ENCODE data around the gene GUK1. TPM values are rescaled to one million over a fixed set of nuclear protein-coding genes. Genes with fewer than 3 reads are reported as not detected.

Gene GUK1
- total RNA-seq, 2 experiments from 2014 or later = 375 to 376 TPM

DNA sequence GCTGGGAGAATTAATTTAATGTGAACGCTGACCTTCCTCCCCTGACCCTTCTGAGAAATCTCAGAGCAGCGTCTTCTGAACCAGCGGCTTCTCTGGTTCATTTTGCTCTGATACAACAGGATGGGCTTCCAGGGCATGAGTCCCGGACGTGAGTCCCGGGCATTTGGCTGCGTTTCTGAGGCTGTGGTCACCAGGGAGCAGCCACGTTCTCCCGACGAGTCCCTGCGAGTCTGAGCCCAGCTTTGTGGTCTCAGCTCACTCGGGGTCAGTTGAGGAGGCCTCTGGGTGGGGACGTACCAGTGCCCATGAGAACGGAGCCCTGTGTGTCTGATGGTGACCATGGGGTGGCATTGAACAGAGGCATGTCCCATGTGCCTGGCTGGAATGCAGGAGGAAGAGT, 50.1 kb downstream of the GUK1 start:
- POLR2A ChIA-PET = no interaction called here
- CTCF ChIA-PET = interaction anchor here (0.8 kb wide), 1 partner anchor 10 kb away, joined by 3 read pairs; no protein-coding TSS in a partner anchor
- ATAC-seq (no peak), DNase-seq (no peak)
- H3K9me3 Mint-ChIP-seq = no peaks in the 10 kb centered on the region
- no peak overlapping the region for H3K4me3 Mint-ChIP-seq
- H3K27me3 Mint-ChIP-seq = no peaks in the 10 kb centered on the region
- intact Hi-C loops (cut with micrococcal nuclease) = no loop called here
- no peak overlapping the region for H3K27ac Mint-ChIP-seq
- TF ChIP-seq, protein P1, sequence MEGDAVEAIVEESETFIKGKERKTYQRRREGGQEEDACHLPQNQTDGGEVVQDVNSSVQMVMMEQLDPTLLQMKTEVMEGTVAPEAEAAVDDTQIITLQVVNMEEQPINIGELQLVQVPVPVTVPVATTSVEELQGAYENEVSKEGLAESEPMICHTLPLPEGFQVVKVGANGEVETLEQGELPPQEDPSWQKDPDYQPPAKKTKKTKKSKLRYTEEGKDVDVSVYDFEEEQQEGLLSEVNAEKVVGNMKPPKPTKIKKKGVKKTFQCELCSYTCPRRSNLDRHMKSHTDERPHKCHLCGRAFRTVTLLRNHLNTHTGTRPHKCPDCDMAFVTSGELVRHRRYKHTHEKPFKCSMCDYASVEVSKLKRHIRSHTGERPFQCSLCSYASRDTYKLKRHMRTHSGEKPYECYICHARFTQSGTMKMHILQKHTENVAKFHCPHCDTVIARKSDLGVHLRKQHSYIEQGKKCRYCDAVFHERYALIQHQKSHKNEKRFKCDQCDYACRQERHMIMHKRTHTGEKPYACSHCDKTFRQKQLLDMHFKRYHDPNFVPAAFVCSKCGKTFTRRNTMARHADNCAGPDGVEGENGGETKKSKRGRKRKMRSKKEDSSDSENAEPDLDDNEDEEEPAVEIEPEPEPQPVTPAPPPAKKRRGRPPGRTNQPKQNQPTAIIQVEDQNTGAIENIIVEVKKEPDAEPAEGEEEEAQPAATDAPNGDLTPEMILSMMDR (IDR thresholded peaks at IDR 0.05) = no peak
- peaks cover 13% of the 10 kb centered on the region for H3K4me1 Mint-ChIP-seq (ENCODE audit: low read depth)
- H3K36me3 Mint-ChIP-seq (ENCODE audit: low read depth) = no peaks in the 10 kb centered on the region

DNA sequence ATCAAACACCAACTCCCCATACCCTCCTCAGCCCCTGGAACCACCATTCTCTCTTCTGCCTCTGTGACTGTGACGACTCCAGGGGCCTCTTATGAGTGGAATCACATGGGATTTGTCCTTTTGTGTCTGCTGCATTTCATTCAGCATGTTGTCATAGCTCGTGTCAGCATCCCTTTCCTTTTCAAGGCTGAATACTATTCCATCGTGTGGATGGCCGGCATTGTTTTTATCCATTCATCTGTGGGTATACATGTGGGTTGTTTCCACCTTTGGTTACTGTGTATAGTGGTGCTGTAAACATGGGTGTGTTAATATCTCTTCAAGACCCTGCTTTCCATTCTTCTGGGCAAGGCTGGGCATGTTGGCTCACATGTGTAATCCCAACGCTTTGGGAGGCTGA, 50.7 kb downstream of the GUK1 start:
- H3K27ac Mint-ChIP-seq = no peak overlapping the region
- TF ChIP-seq, protein P1 (IDR thresholded peaks at IDR 0.05) = no peak
- H3K4me1 Mint-ChIP-seq (ENCODE audit: low read depth) = peaks cover 8% of the 10 kb centered on the region
- no peaks in the 10 kb centered on the region for H3K36me3 Mint-ChIP-seq (ENCODE audit: low read depth)
- no peak for ATAC-seq
- ChIA-PET POLR2A (no interaction called here), CTCF (no interaction called here)
- H3K9me3 Mint-ChIP-seq = no peaks in the 10 kb centered on the region
- H3K27me3 Mint-ChIP-seq = no peaks in the 10 kb centered on the region
- no peak for DNase-seq
- intact Hi-C loops (cut with micrococcal nuclease) = no loop called here
- H3K4me3 Mint-ChIP-seq = no peak overlapping the region

DNA sequence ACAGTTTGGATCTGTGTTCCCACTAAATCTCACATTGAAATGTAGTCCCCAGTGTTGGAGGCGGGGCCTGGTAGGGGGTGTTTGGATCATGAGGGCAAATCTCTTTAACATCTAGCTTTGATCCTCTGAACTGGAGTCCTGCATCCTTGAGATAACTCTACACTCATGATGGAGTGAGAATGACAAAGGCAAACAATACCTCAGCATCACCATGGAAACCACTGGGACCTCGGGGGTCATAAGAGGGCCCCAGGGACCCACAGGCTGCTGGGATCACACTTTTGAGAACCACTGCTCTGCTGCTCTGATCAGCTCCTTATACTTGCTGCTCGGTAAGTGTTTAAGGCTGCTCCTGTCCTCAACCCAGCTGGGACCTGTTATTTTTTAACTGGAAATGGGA, 54.4 kb downstream of the GUK1 start:
- DNase-seq (no peak), ATAC-seq (no peak)
- intact Hi-C loops (cut with micrococcal nuclease) = no loop called here
- Mint-ChIP-seq H3K27ac (no peak overlapping the region), H3K4me3 (no peak overlapping the region), H3K9me3 (peaks cover 7% of the 10 kb centered on the region), H3K27me3 (no peaks in the 10 kb centered on the region), H3K4me1 (ENCODE audit: low read depth) (no peaks in the 10 kb centered on the region), H3K36me3 (ENCODE audit: low read depth) (peaks cover 14% of the 10 kb centered on the region)
- TF ChIP-seq, protein P1 (IDR thresholded peaks at IDR 0.05) = no peak
- ChIA-PET POLR2A (no interaction called here), CTCF (no interaction called here)

DNA sequence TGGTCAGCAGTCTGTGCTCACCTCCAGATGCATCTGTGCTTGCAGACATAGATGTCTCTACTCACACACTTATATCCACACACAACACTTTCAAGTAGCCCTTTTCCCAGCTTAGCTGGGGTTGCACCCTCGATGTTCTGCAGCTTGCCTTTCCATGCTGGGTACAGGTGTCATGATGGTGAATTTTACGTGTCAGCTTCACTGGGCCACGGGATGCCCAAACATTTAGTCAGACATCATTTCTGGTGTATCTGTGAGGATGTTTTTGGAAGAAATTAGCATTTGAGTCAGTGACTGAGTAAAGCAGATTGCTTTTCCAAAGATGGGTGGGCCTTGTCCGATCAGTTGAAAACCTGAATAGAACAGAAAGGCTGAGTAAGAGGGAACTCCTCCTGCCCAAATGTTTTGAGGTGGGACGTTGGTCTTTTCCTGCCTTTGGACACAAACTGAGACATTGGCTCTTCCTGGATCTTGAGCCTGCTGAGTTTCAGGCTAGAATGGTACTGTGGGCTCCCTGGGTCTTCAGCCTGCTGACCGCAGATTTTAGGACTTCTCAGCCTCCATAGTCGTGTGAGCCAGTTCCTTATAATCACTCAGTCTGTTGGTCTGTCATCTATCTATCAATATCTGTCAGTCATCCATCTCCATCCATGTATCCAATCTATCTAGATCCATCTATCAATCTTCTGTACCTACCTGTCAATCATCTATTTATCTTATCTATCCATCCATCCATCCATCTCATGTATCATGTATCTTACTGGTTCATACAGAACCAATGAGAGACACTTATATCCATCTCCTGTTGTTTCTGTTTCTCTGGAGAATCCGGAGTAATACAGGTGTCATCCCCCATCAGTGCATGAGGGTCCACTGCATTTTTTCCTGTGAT, 55.1 kb downstream of the GUK1 start:
- no peak for ATAC-seq
- ChIA-PET CTCF (no interaction called here), POLR2A (no interaction called here)
- Mint-ChIP-seq H3K9me3 (peaks cover 12% of the 10 kb centered on the region), H3K4me3 (no peak overlapping the region), H3K27me3 (no peaks in the 10 kb centered on the region), H3K36me3 (ENCODE audit: low read depth) (peaks cover 19% of the 10 kb centered on the region), H3K4me1 (ENCODE audit: low read depth) (no peaks in the 10 kb centered on the region), H3K27ac (no peak overlapping the region)
- DNase-seq = no peak
- TF ChIP-seq, protein P1 (IDR thresholded peaks at IDR 0.05) = no peak
- intact Hi-C loops (cut with micrococcal nuclease) = no loop called here

DNA sequence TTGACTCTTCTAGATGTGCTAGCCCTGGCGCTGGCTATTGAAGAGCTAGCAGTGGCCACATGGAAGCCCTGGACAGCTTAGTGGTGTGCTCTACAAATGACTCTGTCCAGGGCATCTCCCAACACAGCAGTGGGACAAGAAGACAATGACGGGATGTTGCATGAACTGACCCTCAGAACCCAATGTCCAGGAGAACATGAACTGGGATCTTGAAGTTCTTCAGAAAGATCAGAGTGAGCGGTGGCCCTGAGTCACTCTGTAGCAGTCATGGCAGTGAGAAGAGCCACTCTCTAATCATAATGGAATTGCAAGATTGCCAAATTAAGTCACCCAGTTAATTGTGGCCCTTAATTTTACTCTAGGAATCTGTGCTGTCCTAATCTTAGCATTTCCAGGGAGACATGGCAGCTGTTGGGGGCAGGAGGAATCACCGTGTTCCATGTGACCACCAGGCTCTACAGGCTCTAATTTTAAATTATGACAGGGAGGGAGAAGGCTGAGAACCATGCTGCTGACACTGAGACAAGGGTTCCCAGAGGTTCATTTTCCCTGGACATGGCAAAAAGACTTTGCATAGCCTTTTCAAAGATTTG, 57.6 kb downstream of the GUK1 start:
- ChIA-PET CTCF (interaction anchor here (0.9 to 1.0 kb wide), 2 partner anchors 15 to 16 kb away, joined by 3 read pairs; no protein-coding TSS in a partner anchor), POLR2A (no interaction called here)
- Mint-ChIP-seq H3K27me3 (no peaks in the 10 kb centered on the region), H3K4me1 (ENCODE audit: low read depth) (no peaks in the 10 kb centered on the region), H3K9me3 (peaks cover 13% of the 10 kb centered on the region), H3K27ac (no peak overlapping the region), H3K36me3 (ENCODE audit: low read depth) (peaks cover 24% of the 10 kb centered on the region), H3K4me3 (no peak overlapping the region)
- TF ChIP-seq, protein P1 (IDR thresholded peaks at IDR 0.05) = no peak
- DNase-seq = no peak
- ATAC-seq = no peak
- intact Hi-C loops (cut with micrococcal nuclease) = no loop called here
